DOHH2 (cell line): ENCODE measurements around the gene TYK2.

ENCODE experiments used
- EZH2phosphoT487 ChIP-seq: fragments of 200-600 bp; sonication (generic); IDR thresholded peaks from 2 replicates; pipeline ENCODE4 v1.6.1; 2017; ENCODE audit warnings: borderline replicate concordance, mild to moderate bottlenecking, antibody characterized with exemption, low read length, moderate library complexity, mixed read lengths
- TF ChIP-seq, protein P1 (sequence below): fragments of 200-600 bp; sonication (generic); IDR thresholded peaks from one replicate; pipeline ENCODE4 v1.5.1; 2014; ENCODE audit warnings: antibody characterized with exemption, mild to moderate bottlenecking, low read depth, low read length; ENCODE audit not compliant: poor library complexity, severe bottlenecking

DNA sequence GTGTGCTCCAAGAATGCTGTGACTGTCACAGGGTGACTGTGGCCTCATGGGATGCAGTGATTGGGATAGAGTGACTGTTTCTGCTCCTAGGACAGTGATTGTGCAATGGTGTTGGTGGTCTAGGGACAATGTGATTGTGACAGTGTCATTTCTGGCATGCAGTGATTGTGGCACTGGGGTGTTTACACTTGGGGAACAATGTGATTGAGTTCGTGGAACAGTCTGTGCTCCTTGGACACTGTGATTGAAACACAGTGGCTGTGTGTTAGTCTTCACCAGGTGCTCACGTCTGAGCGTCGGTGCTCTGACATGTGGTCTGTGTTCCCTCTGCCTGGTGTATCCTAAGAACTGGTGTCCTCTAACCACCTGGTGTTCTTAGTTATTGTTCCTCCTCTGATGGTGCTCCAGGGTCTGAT is 41.7 kb upstream of the TYK2 start:
- TF ChIP-seq, protein P1, sequence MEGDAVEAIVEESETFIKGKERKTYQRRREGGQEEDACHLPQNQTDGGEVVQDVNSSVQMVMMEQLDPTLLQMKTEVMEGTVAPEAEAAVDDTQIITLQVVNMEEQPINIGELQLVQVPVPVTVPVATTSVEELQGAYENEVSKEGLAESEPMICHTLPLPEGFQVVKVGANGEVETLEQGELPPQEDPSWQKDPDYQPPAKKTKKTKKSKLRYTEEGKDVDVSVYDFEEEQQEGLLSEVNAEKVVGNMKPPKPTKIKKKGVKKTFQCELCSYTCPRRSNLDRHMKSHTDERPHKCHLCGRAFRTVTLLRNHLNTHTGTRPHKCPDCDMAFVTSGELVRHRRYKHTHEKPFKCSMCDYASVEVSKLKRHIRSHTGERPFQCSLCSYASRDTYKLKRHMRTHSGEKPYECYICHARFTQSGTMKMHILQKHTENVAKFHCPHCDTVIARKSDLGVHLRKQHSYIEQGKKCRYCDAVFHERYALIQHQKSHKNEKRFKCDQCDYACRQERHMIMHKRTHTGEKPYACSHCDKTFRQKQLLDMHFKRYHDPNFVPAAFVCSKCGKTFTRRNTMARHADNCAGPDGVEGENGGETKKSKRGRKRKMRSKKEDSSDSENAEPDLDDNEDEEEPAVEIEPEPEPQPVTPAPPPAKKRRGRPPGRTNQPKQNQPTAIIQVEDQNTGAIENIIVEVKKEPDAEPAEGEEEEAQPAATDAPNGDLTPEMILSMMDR: no peak
- TF ChIP-seq EZH2phosphoT487: no peak
